PC-3 (cell line): ENCODE data around the gene PWWP3B.

Experiments
- EZH2 ChIP-seq: fragments of 300-600 bp; sonication (generic); IDR thresholded peaks from one replicate; pipeline ENCODE4 v1.6.1; 2017; ENCODE audit warnings: antibody characterized with exemption, mild to moderate bottlenecking, low read length; ENCODE audit not compliant: unreplicated experiment
- EZH2phosphoT487 ChIP-seq: fragments of 300-600 bp; sonication (generic); IDR thresholded peaks from 2 replicates; pipeline ENCODE4 v1.6.1; 2018; ENCODE audit warnings: mild to moderate bottlenecking, antibody characterized with exemption, low read length, borderline replicate concordance
- TF ChIP-seq, protein P1 (sequence below): fragments of 300-600 bp; sonication (generic); conservative IDR thresholded peaks from 2 replicates; pipeline ENCODE4 v1.5.1; 2017; ENCODE audit warnings: antibody characterized with exemption, low read depth, mild to moderate bottlenecking, low read length

- TF ChIP-seq EZH2: no peak
- TF ChIP-seq EZH2phosphoT487: no peak
- TF ChIP-seq, protein P1, sequence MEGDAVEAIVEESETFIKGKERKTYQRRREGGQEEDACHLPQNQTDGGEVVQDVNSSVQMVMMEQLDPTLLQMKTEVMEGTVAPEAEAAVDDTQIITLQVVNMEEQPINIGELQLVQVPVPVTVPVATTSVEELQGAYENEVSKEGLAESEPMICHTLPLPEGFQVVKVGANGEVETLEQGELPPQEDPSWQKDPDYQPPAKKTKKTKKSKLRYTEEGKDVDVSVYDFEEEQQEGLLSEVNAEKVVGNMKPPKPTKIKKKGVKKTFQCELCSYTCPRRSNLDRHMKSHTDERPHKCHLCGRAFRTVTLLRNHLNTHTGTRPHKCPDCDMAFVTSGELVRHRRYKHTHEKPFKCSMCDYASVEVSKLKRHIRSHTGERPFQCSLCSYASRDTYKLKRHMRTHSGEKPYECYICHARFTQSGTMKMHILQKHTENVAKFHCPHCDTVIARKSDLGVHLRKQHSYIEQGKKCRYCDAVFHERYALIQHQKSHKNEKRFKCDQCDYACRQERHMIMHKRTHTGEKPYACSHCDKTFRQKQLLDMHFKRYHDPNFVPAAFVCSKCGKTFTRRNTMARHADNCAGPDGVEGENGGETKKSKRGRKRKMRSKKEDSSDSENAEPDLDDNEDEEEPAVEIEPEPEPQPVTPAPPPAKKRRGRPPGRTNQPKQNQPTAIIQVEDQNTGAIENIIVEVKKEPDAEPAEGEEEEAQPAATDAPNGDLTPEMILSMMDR: no peak
These were observed 17.4 kb upstream of the PWWP3B start for GRCh38 chrX:106150701-106151100.
